Neutrophil (primary cell): Measurements from ENCODE around the gene CDH15.

Source experiments
- H3K27ac ChIP-seq: fragments of 200-600 bp; sonication (generic); 2 replicates; pipeline ENCODE4 v1.5.1; 2016; ENCODE audit warnings: mild to moderate bottlenecking, moderate library complexity
- H3K27me3 ChIP-seq: fragments of 200-600 bp; sonication (generic); 2 replicates; pipeline ENCODE4 v1.6.0; 2016; ENCODE audit warnings: mild to moderate bottlenecking
- H3K36me3 ChIP-seq: fragments of 200-600 bp; sonication (generic); 2 replicates; pipeline ENCODE4 v1.5.1; 2017
- H3K4me1 ChIP-seq, 2 experiments: fragments of 200-600 bp in 1 of 2; sonication (generic) in 1 of 2; 1 replicate in 1 of 2; 2 replicates in 1 of 2; pipeline versions ENCODE4 v1.5.1 to v1.6.1; 2013 to 2016; ENCODE audit warnings: low read depth in 1 of 2, low read length in 1 of 2, mild to moderate bottlenecking in 1 of 2, moderate library complexity in 1 of 2; ENCODE audit not compliant: control insufficient read depth in 1 of 2, insufficient read depth in 1 of 2
- H3K4me3 ChIP-seq, 2 experiments: fragments of 200-600 bp in 1 of 2; sonication (generic) in 1 of 2; 1 replicate in 1 of 2; 2 replicates in 1 of 2; pipeline ENCODE4 v1.5.1; 2013 to 2016; ENCODE audit warnings: low read depth in 1 of 2, low read length in 1 of 2, mild to moderate bottlenecking in 1 of 2, moderate library complexity in 1 of 2
- H3K9me3 ChIP-seq: fragments of 200-600 bp; sonication (generic); 2 replicates; pipeline ENCODE4 v1.5.1; 2016
- CTCF ChIP-seq: fragments of 200-600 bp; sonication (generic); IDR thresholded peaks from 2 replicates; pipeline ENCODE4 v1.5.1; 2016; ENCODE audit warnings: antibody characterized with exemption

The CDH15 gene

GRCh38 chr16:89192956-89193575 lies 21.5 kb downstream of the CDH15 start:
- no peak overlapping the region for H3K4me3 ChIP-seq

GRCh38 chr16:89193576-89194293 lies 22.2 kb downstream of the CDH15 start:
- Histone ChIP-seq H3K27me3 (peaks cover 66% of the 10 kb centered on the region), H3K4me3 (no peak overlapping the region), H3K9me3 (no peaks in the 10 kb centered on the region), H3K36me3 (no peaks in the 10 kb centered on the region), H3K27ac (no peak overlapping the region), H3K4me1 (peaks cover 3 to 7% of the 10 kb centered on the region in 2 experiments)
- TF ChIP-seq CTCF, result no peak

More at GRCh38 chr16:89192956-89193575, 21.5 kb downstream of the CDH15 start:
- H3K4me1 ChIP-seq, result peaks cover 3 to 7% of the 10 kb centered on the region in 2 experiments
- H3K27ac ChIP-seq, result no peak overlapping the region
- peaks cover 60% of the 10 kb centered on the region for H3K27me3 ChIP-seq
- H3K36me3 ChIP-seq, result no peaks in the 10 kb centered on the region
- no peaks in the 10 kb centered on the region for H3K9me3 ChIP-seq
- no peak for TF ChIP-seq CTCF

GRCh38 chr16:89194340-89195311 lies 23.1 kb downstream of the CDH15 start:
- TF ChIP-seq CTCF, result no peak
- no peaks in the 10 kb centered on the region for H3K9me3 ChIP-seq
- H3K27ac ChIP-seq, result no peak overlapping the region
- no peak overlapping the region for H3K4me3 ChIP-seq
- H3K36me3 ChIP-seq, result no peaks in the 10 kb centered on the region
- H3K27me3 ChIP-seq, result peaks cover 70% of the 10 kb centered on the region
- H3K4me1 ChIP-seq, result peaks cover 10 to 11% of the 10 kb centered on the region in 2 experiments

GRCh38 chr16:89195521-89196171 lies 24.1 kb downstream of the CDH15 start:
- TF ChIP-seq CTCF, result no peak
- H3K4me1 ChIP-seq, result peaks cover 21% of the 10 kb centered on the region in 2 experiments

GRCh38 chr16:89197033-89197632 lies 25.6 kb downstream of the CDH15 start:
- H3K27me3 ChIP-seq, result peaks cover 70% of the 10 kb centered on the region
- TF ChIP-seq CTCF, result no peak

More at GRCh38 chr16:89195521-89196171, 24.1 kb downstream of the CDH15 start:
- no peaks in the 10 kb centered on the region for H3K9me3 ChIP-seq
- H3K27me3 ChIP-seq, result peaks cover 70% of the 10 kb centered on the region
- H3K4me3 ChIP-seq, result no peak overlapping the region
- H3K27ac ChIP-seq, result no peak overlapping the region
- no peaks in the 10 kb centered on the region for H3K36me3 ChIP-seq

More at GRCh38 chr16:89197033-89197632, 25.6 kb downstream of the CDH15 start:
- H3K4me3 ChIP-seq, result no peak overlapping the region
- H3K27ac ChIP-seq, result no peak overlapping the region
- peaks cover 22 to 30% of the 10 kb centered on the region in 2 experiments for H3K4me1 ChIP-seq
- no peaks in the 10 kb centered on the region for H3K36me3 ChIP-seq
- no peaks in the 10 kb centered on the region for H3K9me3 ChIP-seq
